Measurements from ENCODE around the gene HOXD4.

DNA sequence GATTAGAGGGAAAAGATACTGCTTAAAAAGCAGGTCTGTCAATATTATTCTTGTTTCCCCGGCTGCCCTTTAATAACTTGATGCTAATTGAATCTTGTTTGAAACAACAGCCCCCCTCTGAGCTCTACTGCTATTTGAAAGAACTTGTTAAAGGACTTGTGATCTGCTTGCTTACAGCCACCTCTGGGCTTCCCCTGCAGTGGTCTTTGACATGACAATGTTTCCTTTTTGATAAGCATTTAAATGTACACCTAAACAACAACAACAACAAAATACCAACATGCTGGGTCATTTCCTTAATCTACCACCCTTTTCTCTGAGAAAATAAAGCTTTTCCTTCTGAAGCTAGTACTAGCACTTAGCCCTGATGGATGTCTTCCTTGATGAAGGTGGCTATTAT lies 41.0 kb downstream of the HOXD4 start:
- TF ChIP-seq, protein P1, sequence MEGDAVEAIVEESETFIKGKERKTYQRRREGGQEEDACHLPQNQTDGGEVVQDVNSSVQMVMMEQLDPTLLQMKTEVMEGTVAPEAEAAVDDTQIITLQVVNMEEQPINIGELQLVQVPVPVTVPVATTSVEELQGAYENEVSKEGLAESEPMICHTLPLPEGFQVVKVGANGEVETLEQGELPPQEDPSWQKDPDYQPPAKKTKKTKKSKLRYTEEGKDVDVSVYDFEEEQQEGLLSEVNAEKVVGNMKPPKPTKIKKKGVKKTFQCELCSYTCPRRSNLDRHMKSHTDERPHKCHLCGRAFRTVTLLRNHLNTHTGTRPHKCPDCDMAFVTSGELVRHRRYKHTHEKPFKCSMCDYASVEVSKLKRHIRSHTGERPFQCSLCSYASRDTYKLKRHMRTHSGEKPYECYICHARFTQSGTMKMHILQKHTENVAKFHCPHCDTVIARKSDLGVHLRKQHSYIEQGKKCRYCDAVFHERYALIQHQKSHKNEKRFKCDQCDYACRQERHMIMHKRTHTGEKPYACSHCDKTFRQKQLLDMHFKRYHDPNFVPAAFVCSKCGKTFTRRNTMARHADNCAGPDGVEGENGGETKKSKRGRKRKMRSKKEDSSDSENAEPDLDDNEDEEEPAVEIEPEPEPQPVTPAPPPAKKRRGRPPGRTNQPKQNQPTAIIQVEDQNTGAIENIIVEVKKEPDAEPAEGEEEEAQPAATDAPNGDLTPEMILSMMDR (IDR thresholded peaks at IDR 0.05): no peak
- no peak for TF ChIP-seq POLR2A (IDR thresholded peaks at IDR 0.05)
